Astrocyte of the spinal cord (primary cell): ENCODE data around the gene RAX.

Experiments used
- DNase-seq: peaks from one replicate; pipeline ENCODE4 v3.0.0; 2011; ENCODE audit warnings: low read depth, low spot score
- H3K4me3 ChIP-seq: 2 replicates; pipeline ENCODE4 v1.5.1; 2011; ENCODE audit warnings: low read depth, mild to moderate bottlenecking, low read length, moderate library complexity
- CTCF ChIP-seq: IDR thresholded peaks from 2 replicates; pipeline ENCODE4 v1.5.1; 2012; ENCODE audit warnings: low read depth, mild to moderate bottlenecking, low read length, inconsistent platforms
- in situ Hi-C: cut with HindIII; loops from 2 replicates; pipeline ENCODE4 v1.10.0; 2017; ENCODE audit warnings: low sequenced_read_pairs

Gene RAX

GRCh38 chr18:59269563-59270119 is 3.6 kb downstream of the RAX start:
- in situ Hi-C loops: no loop called here
- H3K4me3 ChIP-seq: no peak overlapping the region
- TF ChIP-seq CTCF: no peak
- no peak for DNase-seq

DNA sequence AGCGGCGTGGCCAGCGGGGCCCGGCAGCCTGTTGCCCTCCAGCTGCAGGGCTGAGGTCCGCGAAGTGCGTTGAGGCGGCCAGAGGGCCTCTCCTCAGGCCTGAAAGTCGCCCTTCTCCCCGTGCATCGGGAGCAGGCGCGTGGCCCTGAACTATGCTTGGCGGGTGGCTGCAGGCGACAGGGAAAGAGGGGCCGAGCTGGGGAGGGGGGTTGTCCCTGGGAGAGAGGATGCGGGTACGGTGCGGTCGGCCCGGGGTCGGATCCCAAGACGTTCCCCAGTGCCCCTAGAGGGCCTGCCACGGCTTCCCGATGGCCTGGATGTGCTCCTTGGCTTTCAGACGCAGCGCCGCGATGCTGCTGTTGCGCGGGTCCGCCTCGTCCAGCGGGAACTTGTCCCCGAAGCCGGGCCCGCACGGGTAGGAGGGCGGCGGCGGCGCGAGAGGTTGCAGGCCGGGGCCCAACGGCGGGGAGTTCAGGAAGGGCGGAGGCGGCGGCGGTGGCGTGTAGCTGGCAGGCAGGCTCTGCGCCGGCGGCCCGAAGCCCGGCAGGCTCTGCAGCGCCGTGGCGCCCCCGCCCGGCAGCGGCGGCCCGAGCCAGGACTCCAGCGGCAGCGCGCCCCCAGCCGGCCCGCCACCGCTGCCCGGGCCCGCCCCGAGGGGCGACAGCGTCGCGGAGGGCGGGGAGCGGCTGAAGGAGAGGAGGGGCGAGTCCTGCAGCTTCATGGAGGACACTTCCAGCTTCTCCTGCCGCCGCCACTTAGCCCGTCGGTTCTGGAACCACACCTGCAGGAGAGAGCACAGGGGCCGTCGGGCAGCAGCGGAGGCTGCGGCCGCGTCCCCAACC is 4.3 kb downstream of the RAX start:
- in situ Hi-C loops: no loop called here
- DNase-seq: no peak
- H3K4me3 ChIP-seq: no peak overlapping the region
- TF ChIP-seq CTCF: no peak

DNA sequence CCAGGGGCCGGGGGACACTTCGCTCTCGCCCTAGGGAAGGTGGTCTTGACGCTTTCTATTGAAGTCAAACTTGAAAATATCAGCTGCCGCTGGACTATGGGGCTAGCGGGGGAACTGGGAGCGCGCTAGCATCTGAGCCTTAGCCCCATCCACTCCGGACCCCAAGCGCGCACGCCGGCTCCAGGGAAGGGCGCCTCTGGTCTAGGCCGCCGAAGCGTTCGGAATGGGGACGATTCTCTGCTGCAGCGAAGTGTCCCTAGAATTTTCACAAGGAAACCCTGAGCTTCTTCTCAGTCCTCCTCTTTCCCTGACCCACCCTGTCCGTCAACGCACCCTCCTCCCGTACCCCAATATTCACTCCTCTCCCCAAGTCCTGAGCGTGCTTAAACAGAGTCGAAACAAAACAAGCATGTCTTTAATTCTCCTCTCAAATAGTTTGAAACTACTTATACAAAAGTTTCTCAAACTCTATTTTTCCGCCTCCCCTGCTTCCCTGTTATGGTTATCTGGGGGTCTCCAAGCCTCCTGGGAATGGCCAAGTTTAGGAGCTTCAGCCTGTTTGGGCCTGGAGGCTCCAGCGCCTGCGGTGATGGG is 5.0 kb downstream of the RAX start:
- in situ Hi-C loops: no loop called here
- TF ChIP-seq CTCF: no peak
- DNase-seq: no peak
- no peak overlapping the region for H3K4me3 ChIP-seq

GRCh38 chr18:59267503-59268126 is 5.6 kb downstream of the RAX start:
- no peak for DNase-seq
- TF ChIP-seq CTCF: no peak
- in situ Hi-C loops: no loop called here
- H3K4me3 ChIP-seq: no peak overlapping the region

DNA sequence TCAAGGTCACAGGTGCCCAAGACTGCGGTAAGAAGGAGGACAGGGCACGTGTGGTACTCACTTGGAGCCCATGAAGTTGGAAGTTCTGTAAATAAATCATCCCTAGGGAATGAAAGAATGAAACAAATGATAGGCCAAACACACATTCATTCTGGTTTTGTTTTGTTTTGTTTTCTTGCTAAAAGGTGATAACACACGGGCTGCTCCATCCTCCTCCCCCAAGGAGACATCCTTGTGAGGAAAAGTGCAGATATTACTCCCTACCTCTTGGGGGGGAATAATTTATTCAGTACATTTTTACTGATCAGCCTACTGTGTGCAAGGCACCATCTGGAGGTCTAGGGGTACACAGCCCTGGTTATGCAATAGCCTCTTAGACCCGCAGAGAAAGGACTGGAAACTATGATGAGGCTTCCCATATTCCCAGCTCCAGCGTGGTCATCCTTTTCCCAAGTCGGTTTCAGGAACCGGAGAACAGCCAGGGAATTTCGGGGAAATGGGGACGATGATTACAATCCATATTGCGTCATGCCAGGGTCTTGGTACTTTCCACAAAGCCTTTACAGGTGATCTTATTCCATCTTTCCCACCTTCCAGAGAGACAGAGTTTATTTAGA is 6.3 kb downstream of the RAX start:
- no peak for TF ChIP-seq CTCF
- H3K4me3 ChIP-seq: no peak overlapping the region
- DNase-seq: no peak
- in situ Hi-C loops: no loop called here

GRCh38 chr18:59266459-59266858 is 6.8 kb downstream of the RAX start:
- TF ChIP-seq CTCF: no peak
- in situ Hi-C loops: no loop called here
- no peak for DNase-seq
- H3K4me3 ChIP-seq: no peak overlapping the region
